HL-60 (cell line): ENCODE data around the gene IQSEC3.

ENCODE experiments used
- DNase-seq, 2 experiments: peaks; one replicate each; pipeline ENCODE4 v3.0.0-alpha.2; 2010 to 2020; ENCODE audit warnings: low read depth in 1 of 2, low spot score in 1 of 2
- H3K27ac ChIP-seq: fragments of 250-450 bp; sonication (Bioruptor Pico); replicated peaks from 2 replicates; pipeline ENCODE4 v1.5.1; 2020; ENCODE audit warnings: mild to moderate bottlenecking, moderate library complexity
- H3K27me3 ChIP-seq: fragments of 250-450 bp; sonication (Bioruptor Pico); 2 replicates; pipeline ENCODE4 v1.5.1; 2021; ENCODE audit warnings: mild to moderate bottlenecking, moderate library complexity; ENCODE audit not compliant: insufficient read depth, poor library complexity, severe bottlenecking
- H3K4me3 ChIP-seq: replicated peaks from 2 replicates; pipeline ENCODE4 v1.5.1; 2011; ENCODE audit warnings: mild to moderate bottlenecking, control low read depth, low read length; ENCODE audit not compliant: insufficient read depth
- GABPA ChIP-seq: IDR thresholded peaks from 2 replicates; pipeline ENCODE4 v1.6.1; 2012; ENCODE audit warnings: low read depth
- POLR2AphosphoS5 ChIP-seq: IDR thresholded peaks from 2 replicates; pipeline ENCODE4 v1.6.1; 2012; ENCODE audit warnings: low read depth
- SPI1 ChIP-seq: IDR thresholded peaks from 2 replicates; pipeline ENCODE4 v1.6.1; 2012; ENCODE audit warnings: low read depth, mild to moderate bottlenecking, borderline replicate concordance
- TF ChIP-seq, protein P1 (sequence below): IDR thresholded peaks from one replicate; pipeline ENCODE4 v1.5.1; 2011; ENCODE audit warnings: low read length, control low read depth, inconsistent platforms; ENCODE audit not compliant: insufficient read depth
- TF ChIP-seq, protein P2 (sequence below): IDR thresholded peaks from 2 replicates; pipeline ENCODE4 v1.6.1; 2012; ENCODE audit warnings: low read depth; ENCODE audit not compliant: insufficient replicate concordance

IQSEC3 gene

DNA sequence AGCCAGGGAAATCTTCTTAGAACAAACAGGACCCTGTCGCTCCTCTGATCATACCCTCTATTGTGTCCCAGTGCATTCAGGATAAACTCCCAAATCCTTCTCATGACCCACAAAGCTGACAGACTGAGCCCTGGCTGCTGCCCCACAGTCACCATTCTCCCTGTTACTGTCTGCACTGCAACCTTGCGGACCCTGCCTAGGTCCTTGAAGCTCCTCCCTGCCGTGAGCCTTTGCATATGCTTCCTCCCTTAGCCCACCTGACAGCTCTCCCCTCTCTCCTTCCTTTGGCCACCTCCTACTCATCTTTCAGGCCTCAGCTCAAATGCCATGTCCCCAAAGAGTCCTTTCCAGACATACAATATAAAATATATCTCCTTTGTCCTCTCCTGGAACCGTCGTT lies 85.0 kb downstream of the IQSEC3 start:
- Histone ChIP-seq H3K27me3 (no peaks in the 10 kb centered on the region), H3K4me3 (no peak overlapping the region), H3K27ac (no peak overlapping the region)
- no peak for DNase-seq
- TF ChIP-seq, protein P1, sequence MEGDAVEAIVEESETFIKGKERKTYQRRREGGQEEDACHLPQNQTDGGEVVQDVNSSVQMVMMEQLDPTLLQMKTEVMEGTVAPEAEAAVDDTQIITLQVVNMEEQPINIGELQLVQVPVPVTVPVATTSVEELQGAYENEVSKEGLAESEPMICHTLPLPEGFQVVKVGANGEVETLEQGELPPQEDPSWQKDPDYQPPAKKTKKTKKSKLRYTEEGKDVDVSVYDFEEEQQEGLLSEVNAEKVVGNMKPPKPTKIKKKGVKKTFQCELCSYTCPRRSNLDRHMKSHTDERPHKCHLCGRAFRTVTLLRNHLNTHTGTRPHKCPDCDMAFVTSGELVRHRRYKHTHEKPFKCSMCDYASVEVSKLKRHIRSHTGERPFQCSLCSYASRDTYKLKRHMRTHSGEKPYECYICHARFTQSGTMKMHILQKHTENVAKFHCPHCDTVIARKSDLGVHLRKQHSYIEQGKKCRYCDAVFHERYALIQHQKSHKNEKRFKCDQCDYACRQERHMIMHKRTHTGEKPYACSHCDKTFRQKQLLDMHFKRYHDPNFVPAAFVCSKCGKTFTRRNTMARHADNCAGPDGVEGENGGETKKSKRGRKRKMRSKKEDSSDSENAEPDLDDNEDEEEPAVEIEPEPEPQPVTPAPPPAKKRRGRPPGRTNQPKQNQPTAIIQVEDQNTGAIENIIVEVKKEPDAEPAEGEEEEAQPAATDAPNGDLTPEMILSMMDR = no peak
- no peak for TF ChIP-seq GABPA
- no peak for TF ChIP-seq POLR2AphosphoS5
- TF ChIP-seq, protein P2, sequence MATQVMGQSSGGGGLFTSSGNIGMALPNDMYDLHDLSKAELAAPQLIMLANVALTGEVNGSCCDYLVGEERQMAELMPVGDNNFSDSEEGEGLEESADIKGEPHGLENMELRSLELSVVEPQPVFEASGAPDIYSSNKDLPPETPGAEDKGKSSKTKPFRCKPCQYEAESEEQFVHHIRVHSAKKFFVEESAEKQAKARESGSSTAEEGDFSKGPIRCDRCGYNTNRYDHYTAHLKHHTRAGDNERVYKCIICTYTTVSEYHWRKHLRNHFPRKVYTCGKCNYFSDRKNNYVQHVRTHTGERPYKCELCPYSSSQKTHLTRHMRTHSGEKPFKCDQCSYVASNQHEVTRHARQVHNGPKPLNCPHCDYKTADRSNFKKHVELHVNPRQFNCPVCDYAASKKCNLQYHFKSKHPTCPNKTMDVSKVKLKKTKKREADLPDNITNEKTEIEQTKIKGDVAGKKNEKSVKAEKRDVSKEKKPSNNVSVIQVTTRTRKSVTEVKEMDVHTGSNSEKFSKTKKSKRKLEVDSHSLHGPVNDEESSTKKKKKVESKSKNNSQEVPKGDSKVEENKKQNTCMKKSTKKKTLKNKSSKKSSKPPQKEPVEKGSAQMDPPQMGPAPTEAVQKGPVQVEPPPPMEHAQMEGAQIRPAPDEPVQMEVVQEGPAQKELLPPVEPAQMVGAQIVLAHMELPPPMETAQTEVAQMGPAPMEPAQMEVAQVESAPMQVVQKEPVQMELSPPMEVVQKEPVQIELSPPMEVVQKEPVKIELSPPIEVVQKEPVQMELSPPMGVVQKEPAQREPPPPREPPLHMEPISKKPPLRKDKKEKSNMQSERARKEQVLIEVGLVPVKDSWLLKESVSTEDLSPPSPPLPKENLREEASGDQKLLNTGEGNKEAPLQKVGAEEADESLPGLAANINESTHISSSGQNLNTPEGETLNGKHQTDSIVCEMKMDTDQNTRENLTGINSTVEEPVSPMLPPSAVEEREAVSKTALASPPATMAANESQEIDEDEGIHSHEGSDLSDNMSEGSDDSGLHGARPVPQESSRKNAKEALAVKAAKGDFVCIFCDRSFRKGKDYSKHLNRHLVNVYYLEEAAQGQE = no peak
- no peak for TF ChIP-seq SPI1

DNA sequence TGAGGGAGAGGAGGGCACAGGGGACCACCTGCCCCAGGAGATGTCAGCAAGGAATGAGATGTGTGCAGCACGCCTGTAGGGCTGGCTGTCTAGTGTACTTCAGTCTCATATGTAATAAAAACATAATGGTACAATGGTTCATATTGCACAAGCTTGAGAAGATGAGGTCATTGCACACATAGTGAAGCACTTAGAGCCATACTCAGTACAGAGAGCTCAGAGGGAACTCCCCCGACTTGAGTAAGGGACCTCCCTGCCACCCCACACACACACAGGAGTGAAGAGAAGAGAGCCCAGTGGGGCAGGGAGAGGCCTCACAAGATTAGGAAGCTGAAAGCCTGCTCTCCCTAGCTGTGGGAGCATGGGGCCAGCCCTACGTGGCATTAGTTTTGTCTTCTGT lies 85.9 kb downstream of the IQSEC3 start:
- Histone ChIP-seq H3K4me3 (no peak overlapping the region), H3K27me3 (no peaks in the 10 kb centered on the region), H3K27ac (no peak overlapping the region)
- no peak for TF ChIP-seq GABPA
- TF ChIP-seq POLR2AphosphoS5 = no peak
- TF ChIP-seq, protein P1 = no peak
- no peak for TF ChIP-seq SPI1
- TF ChIP-seq, protein P2 = no peak
- no peak for DNase-seq

DNA sequence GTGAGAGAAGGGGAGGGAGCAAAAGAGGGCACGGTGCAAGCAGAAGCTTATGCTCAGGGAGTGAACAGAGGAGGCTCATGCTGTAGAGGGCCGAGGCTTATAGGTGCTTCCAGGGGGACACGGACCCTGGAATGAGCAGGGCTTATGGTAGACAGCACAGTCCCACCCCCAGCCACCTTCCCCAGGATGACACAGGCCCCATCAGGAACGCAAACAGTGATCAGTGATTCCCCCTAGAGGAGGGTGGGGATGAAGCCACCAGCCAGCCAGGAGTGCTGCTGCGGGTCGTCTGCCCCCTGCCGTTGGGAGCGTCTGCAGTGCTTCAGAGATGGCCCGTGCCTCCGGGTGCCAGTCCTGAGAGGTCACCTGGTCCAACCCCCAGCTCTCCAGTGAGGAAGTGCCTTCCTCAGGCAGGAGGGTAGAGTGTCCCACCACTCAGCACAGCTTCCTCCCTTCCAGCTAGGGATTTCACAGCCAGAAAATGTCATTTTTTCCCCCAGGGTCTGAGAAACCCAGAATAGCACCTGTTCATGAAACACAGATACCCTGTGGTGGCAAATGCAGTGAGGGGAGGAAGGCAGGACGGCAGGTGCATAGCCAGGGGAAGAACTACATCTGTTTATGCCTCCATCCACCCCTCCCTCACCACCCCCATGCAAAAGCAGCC lies 86.6 kb downstream of the IQSEC3 start:
- TF ChIP-seq, protein P1 = peak; percentile 73
- TF ChIP-seq SPI1 (peak; percentile 65; the same call in 1 of the 2 replicates), GABPA (no peak), POLR2AphosphoS5 (no peak)
- TF ChIP-seq, protein P2 = no peak
- Histone ChIP-seq H3K4me3 (no peak overlapping the region), H3K27me3 (no peaks in the 10 kb centered on the region), H3K27ac (no peak overlapping the region)
- peak; percentile 59 to 76 for DNase-seq
